ENCODE data around the gene STK10. TPM values are rescaled to one million over a fixed set of nuclear protein-coding genes. Genes with fewer than 3 reads are reported as not detected.

STK10 gene
- total and polyA plus RNA-seq, 4 donors: 2.8 to 21.7 (median 7.7) TPM

DNA sequence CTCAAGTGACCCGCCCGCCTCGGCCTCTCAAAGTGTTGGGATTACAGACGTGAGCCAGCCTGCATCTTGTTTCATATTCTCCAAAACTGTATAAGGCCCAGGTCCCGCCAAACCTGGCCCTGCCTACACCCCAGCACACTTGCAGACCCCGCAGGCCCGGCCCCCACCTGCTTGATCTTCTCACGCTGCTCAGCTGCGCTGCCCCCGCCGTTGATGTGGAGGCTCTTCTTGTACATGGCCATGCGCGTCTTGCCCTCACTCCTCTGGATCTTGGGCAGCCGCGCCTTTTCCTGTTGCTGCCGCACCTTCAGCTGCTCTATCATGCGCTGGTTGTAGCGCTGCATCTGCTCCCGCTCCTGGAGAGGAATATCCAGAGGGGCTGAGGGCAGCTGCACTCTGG lies 132.6 kb downstream of the STK10 start:
- TF ChIP-seq YY1 (IDR thresholded peaks at IDR 0.05) (no peak), JUND (IDR thresholded peaks at IDR 0.05) (no peak), NR2F2 (IDR thresholded peaks at IDR 0.05) (no peak), FOXA2 (IDR thresholded peaks at IDR 0.05) (no peak)
- TF ChIP-seq, protein P1, sequence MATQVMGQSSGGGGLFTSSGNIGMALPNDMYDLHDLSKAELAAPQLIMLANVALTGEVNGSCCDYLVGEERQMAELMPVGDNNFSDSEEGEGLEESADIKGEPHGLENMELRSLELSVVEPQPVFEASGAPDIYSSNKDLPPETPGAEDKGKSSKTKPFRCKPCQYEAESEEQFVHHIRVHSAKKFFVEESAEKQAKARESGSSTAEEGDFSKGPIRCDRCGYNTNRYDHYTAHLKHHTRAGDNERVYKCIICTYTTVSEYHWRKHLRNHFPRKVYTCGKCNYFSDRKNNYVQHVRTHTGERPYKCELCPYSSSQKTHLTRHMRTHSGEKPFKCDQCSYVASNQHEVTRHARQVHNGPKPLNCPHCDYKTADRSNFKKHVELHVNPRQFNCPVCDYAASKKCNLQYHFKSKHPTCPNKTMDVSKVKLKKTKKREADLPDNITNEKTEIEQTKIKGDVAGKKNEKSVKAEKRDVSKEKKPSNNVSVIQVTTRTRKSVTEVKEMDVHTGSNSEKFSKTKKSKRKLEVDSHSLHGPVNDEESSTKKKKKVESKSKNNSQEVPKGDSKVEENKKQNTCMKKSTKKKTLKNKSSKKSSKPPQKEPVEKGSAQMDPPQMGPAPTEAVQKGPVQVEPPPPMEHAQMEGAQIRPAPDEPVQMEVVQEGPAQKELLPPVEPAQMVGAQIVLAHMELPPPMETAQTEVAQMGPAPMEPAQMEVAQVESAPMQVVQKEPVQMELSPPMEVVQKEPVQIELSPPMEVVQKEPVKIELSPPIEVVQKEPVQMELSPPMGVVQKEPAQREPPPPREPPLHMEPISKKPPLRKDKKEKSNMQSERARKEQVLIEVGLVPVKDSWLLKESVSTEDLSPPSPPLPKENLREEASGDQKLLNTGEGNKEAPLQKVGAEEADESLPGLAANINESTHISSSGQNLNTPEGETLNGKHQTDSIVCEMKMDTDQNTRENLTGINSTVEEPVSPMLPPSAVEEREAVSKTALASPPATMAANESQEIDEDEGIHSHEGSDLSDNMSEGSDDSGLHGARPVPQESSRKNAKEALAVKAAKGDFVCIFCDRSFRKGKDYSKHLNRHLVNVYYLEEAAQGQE (IDR thresholded peaks at IDR 0.05): no peak
- TF ChIP-seq, protein P2, sequence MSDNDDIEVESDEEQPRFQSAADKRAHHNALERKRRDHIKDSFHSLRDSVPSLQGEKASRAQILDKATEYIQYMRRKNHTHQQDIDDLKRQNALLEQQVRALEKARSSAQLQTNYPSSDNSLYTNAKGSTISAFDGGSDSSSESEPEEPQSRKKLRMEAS (IDR thresholded peaks at IDR 0.05): no peak
- H3K27ac ChIP-seq (ENCODE audit: low read depth in 1 of 2, low read length in 2 of 2): no peak overlapping the region
- H3K27me3 ChIP-seq (ENCODE audit: control insufficient read depth in 4 of 4, insufficient read depth in 4 of 4, low read length in 3 of 4): no peaks in the 10 kb centered on the region
- DNase-seq (ENCODE audit: low spot score): no peak
- no peaks in the 10 kb centered on the region for H3K9me3 ChIP-seq (ENCODE audit: control insufficient read depth in 4 of 4, low read length in 3 of 4)
- peaks cover 3 to 8% (median 5%) of the 10 kb centered on the region in 4 donors for H3K36me3 ChIP-seq (ENCODE audit: control insufficient read depth in 4 of 4, insufficient read depth in 3 of 4, low read depth in 1 of 4, low read length in 3 of 4)
- no peaks in the 10 kb centered on the region for H3K4me1 ChIP-seq (ENCODE audit: control insufficient read depth in 4 of 4, insufficient read depth in 4 of 4, low read length in 3 of 4)
- no peak overlapping the region for H3K9ac ChIP-seq (ENCODE audit: low read depth in 1 of 2, low read length in 2 of 2)
- WGBS: 98% methylated on average over 19 of the region's 19 CpGs
- no peak overlapping the region for H3K4me3 ChIP-seq (ENCODE audit: low read depth in 1 of 3, low read length in 3 of 3)

DNA sequence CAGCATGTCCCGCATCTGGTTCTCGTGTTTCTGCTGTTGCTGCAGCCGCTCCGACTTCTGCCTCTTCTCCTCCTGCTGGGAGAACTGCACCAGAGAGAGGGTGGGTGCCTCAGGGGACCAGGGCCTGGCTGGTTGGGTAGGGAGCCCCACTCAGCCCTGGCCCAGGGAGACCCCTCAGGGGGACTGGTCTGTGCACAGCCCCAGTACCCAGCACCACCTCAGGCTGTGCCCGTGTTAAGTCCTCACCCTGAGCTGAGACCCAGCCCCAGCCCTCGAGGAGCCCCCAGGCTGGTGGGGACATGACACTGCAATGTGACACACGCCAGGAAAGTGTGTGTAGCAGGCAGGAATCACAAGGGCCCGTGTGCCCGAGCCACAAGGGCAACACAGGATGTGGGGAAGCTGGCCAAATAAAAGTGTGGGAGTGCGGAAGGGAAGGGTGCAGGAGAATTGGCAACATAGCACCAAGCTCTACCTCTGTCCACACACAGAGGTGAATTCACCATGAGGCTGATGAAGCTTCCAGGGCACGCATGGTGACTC lies 133.3 kb downstream of the STK10 start:
- 88% methylated on average over 11 of the region's 11 CpGs for WGBS
- Histone ChIP-seq H3K36me3 (ENCODE audit: control insufficient read depth in 4 of 4, insufficient read depth in 3 of 4, low read depth in 1 of 4, low read length in 3 of 4) (peaks cover 3 to 7% (median 5%) of the 10 kb centered on the region in 4 donors), H3K4me1 (ENCODE audit: control insufficient read depth in 4 of 4, insufficient read depth in 4 of 4, low read length in 3 of 4) (no peaks in the 10 kb centered on the region), H3K27ac (ENCODE audit: low read depth in 1 of 2, low read length in 2 of 2) (no peak overlapping the region), H3K4me3 (ENCODE audit: low read depth in 1 of 3, low read length in 3 of 3) (no peak overlapping the region), H3K9me3 (ENCODE audit: control insufficient read depth in 4 of 4, low read length in 3 of 4) (no peaks in the 10 kb centered on the region), H3K27me3 (ENCODE audit: control insufficient read depth in 4 of 4, insufficient read depth in 4 of 4, low read length in 3 of 4) (no peaks in the 10 kb centered on the region), H3K9ac (ENCODE audit: low read depth in 1 of 2, low read length in 2 of 2) (no peak overlapping the region)
- no peak for DNase-seq (ENCODE audit: low spot score)
- no peak for TF ChIP-seq HNF4A (conservative IDR thresholded peaks at IDR 0.05)
- TF ChIP-seq, protein P1 (IDR thresholded peaks at IDR 0.05): no peak
- TF ChIP-seq YY1 (IDR thresholded peaks at IDR 0.05): no peak
- TF ChIP-seq RXRA (IDR thresholded peaks at IDR 0.05): no peak
- TF ChIP-seq, protein P3, sequence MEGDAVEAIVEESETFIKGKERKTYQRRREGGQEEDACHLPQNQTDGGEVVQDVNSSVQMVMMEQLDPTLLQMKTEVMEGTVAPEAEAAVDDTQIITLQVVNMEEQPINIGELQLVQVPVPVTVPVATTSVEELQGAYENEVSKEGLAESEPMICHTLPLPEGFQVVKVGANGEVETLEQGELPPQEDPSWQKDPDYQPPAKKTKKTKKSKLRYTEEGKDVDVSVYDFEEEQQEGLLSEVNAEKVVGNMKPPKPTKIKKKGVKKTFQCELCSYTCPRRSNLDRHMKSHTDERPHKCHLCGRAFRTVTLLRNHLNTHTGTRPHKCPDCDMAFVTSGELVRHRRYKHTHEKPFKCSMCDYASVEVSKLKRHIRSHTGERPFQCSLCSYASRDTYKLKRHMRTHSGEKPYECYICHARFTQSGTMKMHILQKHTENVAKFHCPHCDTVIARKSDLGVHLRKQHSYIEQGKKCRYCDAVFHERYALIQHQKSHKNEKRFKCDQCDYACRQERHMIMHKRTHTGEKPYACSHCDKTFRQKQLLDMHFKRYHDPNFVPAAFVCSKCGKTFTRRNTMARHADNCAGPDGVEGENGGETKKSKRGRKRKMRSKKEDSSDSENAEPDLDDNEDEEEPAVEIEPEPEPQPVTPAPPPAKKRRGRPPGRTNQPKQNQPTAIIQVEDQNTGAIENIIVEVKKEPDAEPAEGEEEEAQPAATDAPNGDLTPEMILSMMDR (IDR thresholded peaks at IDR 0.05; ENCODE audit: low read depth, low read length, missing input control): no peak
- no peak for TF ChIP-seq RAD21 (IDR thresholded peaks at IDR 0.05)
- TF ChIP-seq, protein P4, sequence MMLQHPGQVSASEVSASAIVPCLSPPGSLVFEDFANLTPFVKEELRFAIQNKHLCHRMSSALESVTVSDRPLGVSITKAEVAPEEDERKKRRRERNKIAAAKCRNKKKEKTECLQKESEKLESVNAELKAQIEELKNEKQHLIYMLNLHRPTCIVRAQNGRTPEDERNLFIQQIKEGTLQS (IDR thresholded peaks at IDR 0.05): no peak
